Measurements from ENCODE around the gene MAPK10.

DNA sequence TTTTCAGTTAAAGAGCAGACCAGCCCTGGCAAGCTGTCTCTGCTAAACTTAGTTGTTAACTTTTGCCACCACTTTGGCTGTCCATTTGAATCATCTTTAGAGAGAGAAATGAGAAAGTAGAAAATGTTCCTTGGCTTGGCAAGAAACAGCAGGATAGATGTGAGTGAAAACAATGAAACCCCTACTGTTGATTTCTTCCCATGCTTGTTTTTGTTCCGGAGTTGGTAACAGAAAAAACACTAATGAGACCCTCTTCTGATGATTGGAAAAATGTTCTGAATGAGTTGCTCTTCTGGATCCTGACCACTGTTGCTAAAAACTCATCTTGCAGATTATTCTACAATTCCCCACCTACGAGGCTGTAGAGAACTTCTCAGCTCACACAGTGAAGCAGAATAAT is 203.3 kb downstream of the MAPK10 start:
- TF ChIP-seq, protein P1, sequence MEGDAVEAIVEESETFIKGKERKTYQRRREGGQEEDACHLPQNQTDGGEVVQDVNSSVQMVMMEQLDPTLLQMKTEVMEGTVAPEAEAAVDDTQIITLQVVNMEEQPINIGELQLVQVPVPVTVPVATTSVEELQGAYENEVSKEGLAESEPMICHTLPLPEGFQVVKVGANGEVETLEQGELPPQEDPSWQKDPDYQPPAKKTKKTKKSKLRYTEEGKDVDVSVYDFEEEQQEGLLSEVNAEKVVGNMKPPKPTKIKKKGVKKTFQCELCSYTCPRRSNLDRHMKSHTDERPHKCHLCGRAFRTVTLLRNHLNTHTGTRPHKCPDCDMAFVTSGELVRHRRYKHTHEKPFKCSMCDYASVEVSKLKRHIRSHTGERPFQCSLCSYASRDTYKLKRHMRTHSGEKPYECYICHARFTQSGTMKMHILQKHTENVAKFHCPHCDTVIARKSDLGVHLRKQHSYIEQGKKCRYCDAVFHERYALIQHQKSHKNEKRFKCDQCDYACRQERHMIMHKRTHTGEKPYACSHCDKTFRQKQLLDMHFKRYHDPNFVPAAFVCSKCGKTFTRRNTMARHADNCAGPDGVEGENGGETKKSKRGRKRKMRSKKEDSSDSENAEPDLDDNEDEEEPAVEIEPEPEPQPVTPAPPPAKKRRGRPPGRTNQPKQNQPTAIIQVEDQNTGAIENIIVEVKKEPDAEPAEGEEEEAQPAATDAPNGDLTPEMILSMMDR (conservative IDR thresholded peaks at IDR 0.05; ENCODE audit: low read depth, low read length), result no peak
- TF ChIP-seq EZH2 (IDR thresholded peaks at IDR 0.05; ENCODE audit: borderline replicate concordance, low read depth, low read length, poor library complexity, severe bottlenecking), result no peak
